K562 (cell line): Measurements from ENCODE around the gene VSIG4. TPM values are rescaled to one million over a fixed set of nuclear protein-coding genes. Genes with fewer than 3 reads are reported as not detected.

Source experiments
- E2F3 ChIP-seq: fragments of 250-450 bp; sonication (Bioruptor Pico); IDR thresholded peaks from 2 replicates; pipeline ENCODE4 v1.4.0; 2020; ENCODE audit warnings: mild to moderate bottlenecking
- FOXK2 ChIP-seq, 2 experiments: fragments of 450-650 bp; IDR thresholded peaks in 1 of 2; conservative IDR thresholded peaks in 1 of 2; 2 replicates each; pipeline ENCODE4 v1.6.1; 2016; ENCODE audit warnings: low read depth in 2 of 2, mild to moderate bottlenecking in 1 of 2
- HMGN3 ChIP-seq: IDR thresholded peaks from 2 replicates; pipeline ENCODE4 v1.6.1; 2011; ENCODE audit warnings: borderline replicate concordance, low read depth, mild to moderate bottlenecking, mixed read lengths, low read length; ENCODE audit not compliant: insufficient read length; ENCODE audit errors: extremely low read depth
- MAFF ChIP-seq: IDR thresholded peaks from 2 replicates; pipeline ENCODE4 v1.6.1; 2012; ENCODE audit warnings: low read length, improper control_type of control experiment
- RBM34 ChIP-seq: fragments of 200-400 bp; formaldehyde crosslinking; IDR thresholded peaks from 2 replicates; pipeline ENCODE4 v1.6.1; 2018; ENCODE audit warnings: low read length, borderline replicate concordance; ENCODE audit not compliant: insufficient read depth
- SP2 ChIP-seq: IDR thresholded peaks from 2 replicates; pipeline ENCODE4 v1.6.1; 2011; ENCODE audit warnings: mild to moderate bottlenecking, low read depth, low read length, moderate library complexity; ENCODE audit not compliant: poor library complexity, severe bottlenecking; ENCODE audit errors: extremely low read depth
- ZNF445 ChIP-seq: fragments of 250-450 bp; sonication (Bioruptor Pico); IDR thresholded peaks from 2 replicates; pipeline ENCODE4 v1.4.0; 2020; ENCODE audit warnings: low read depth, mild to moderate bottlenecking, moderate library complexity
- ZSCAN29 ChIP-seq: fragments of 450-650 bp; IDR thresholded peaks from 2 replicates; pipeline ENCODE4 v1.6.1; 2017
- polyA plus RNA-seq, 8 experiments: library from polyadenylated mRNA; depleted of rRNA in 4 of 8; stranded (reverse) in 5 of 8; unstranded in 3 of 8; fragments of >200 nt; fragmentation: Nextera tagmentation in 2 of 8; fragmentation: Illumina TruSeq in 1 of 8; extraction: Ambion mirVana in 2 of 8; extraction: Trizol in 1 of 8; gene quantifications; 2 replicates each; pipeline versions ENCODE4 v1.2.1 to v1.2.3, GENCODE V29; 2011 to 2014; ENCODE audit warnings: inconsistent platforms in 1 of 8, missing spikeins in 1 of 8
- total RNA-seq, 7 experiments: library from RNA; depleted of rRNA in 6 of 7; stranded (reverse); fragments of >200 nt in 6 of 7; fragmentation: Illumina TruSeq in 2 of 7; extraction: Trizol in 2 of 7; gene quantifications; 2 replicates each; pipeline versions ENCODE4 v1.2.1 to v1.2.3, GENCODE V29; 2011 to 2021; ENCODE audit warnings: low replicate concordance in 1 of 7
- TF ChIP-seq, protein P1 (sequence below): fragments of 450-650 bp; IDR thresholded peaks from 2 replicates; pipeline ENCODE4 v1.7.0; 2016; ENCODE audit warnings: borderline replicate concordance
- TF ChIP-seq, protein P2 (sequence below): fragments of 200-800 bp; sonication (Bioruptor generic); IDR thresholded peaks from 2 replicates; pipeline ENCODE4 v1.6.1; 2017; ENCODE audit warnings: missing genetic modification characterization, missing compliant biosample characterization
- TF ChIP-seq, protein P3 (sequence below): fragments of 450-650 bp; formaldehyde crosslinking; IDR thresholded peaks from 2 replicates; pipeline ENCODE4 v1.4.0; 2020; ENCODE audit warnings: mild to moderate bottlenecking, moderate library complexity
- TF ChIP-seq, protein P4 (sequence below): sonication (generic); formaldehyde crosslinking; IDR thresholded peaks from 2 replicates; pipeline ENCODE4 v1.8.0; 2022; ENCODE audit warnings: mild to moderate bottlenecking, missing genetic modification reagents
- TF ChIP-seq, protein P5 (sequence below): sonication (generic); formaldehyde crosslinking; IDR thresholded peaks from 2 replicates; pipeline ENCODE4 v1.8.0; 2023; ENCODE audit warnings: mild to moderate bottlenecking, missing genetic modification reagents

The VSIG4 gene
- total and polyA plus RNA-seq, 9 of the 15 experiments (the other 6 are each of a cell fraction or from before 2014, with no cell fraction given): 0.22 to 1.6 (median 0.46) TPM; not detected in 1

DNA sequence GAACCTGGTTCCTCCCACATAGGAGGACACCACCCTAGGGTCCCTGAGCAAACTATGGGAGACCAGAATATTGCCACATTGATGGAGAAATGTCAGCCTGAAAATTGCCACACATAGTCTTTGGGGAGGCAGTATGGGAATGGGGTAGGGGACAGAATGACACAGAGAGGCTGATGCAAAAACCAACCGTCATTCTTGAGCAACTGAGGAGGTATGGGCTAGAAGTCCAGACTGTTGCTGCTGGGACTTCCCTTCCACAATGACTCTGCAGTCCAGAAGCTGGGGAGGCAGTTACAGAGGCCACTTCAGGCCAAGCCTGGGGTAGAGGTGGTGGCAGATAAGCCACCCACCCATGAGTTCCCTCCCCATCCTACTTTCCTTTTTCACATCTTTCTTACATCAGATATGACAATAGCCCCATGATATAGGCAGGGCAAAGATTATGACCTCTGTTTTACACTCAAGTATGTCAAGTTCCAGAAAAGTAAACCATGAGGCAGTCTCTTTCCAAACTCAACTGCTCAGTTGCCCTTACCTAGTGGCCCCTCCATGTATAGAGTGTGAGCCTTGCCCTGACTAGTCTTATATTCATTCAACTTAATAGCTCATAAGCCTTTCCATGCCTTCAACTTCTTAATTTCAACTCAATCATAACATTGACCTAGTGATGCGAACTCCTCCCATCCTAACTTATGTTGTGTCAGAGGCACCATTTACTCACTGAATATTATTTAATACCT, 41.7 kb downstream of the VSIG4 start (continued):
- TF ChIP-seq RBM34 (no peak), ZSCAN29 (no peak), SP2 (no peak), E2F3 (CRISPR knock-in tag) (no peak), FOXK2 (conservative IDR thresholded peaks at IDR 0.05 in 1 of 2, IDR thresholded peaks at IDR 0.05 in 1 of 2; ENCODE audit: low read depth in 2 of 2) (peak; percentile 48 to 68; a peak in 3 of 4 replicates), HMGN3 (peak; percentile 87), ZNF445 (CRISPR knock-in tag) (no peak), MAFF (peak; percentile 91)
- TF ChIP-seq, protein P1, sequence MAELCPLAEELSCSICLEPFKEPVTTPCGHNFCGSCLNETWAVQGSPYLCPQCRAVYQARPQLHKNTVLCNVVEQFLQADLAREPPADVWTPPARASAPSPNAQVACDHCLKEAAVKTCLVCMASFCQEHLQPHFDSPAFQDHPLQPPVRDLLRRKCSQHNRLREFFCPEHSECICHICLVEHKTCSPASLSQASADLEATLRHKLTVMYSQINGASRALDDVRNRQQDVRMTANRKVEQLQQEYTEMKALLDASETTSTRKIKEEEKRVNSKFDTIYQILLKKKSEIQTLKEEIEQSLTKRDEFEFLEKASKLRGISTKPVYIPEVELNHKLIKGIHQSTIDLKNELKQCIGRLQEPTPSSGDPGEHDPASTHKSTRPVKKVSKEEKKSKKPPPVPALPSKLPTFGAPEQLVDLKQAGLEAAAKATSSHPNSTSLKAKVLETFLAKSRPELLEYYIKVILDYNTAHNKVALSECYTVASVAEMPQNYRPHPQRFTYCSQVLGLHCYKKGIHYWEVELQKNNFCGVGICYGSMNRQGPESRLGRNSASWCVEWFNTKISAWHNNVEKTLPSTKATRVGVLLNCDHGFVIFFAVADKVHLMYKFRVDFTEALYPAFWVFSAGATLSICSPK: no peak
- TF ChIP-seq, protein P2, sequence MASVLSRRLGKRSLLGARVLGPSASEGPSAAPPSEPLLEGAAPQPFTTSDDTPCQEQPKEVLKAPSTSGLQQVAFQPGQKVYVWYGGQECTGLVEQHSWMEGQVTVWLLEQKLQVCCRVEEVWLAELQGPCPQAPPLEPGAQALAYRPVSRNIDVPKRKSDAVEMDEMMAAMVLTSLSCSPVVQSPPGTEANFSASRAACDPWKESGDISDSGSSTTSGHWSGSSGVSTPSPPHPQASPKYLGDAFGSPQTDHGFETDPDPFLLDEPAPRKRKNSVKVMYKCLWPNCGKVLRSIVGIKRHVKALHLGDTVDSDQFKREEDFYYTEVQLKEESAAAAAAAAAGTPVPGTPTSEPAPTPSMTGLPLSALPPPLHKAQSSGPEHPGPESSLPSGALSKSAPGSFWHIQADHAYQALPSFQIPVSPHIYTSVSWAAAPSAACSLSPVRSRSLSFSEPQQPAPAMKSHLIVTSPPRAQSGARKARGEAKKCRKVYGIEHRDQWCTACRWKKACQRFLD: peak; percentile 63; the same call in 1 of the 2 replicates
- TF ChIP-seq, protein P3, sequence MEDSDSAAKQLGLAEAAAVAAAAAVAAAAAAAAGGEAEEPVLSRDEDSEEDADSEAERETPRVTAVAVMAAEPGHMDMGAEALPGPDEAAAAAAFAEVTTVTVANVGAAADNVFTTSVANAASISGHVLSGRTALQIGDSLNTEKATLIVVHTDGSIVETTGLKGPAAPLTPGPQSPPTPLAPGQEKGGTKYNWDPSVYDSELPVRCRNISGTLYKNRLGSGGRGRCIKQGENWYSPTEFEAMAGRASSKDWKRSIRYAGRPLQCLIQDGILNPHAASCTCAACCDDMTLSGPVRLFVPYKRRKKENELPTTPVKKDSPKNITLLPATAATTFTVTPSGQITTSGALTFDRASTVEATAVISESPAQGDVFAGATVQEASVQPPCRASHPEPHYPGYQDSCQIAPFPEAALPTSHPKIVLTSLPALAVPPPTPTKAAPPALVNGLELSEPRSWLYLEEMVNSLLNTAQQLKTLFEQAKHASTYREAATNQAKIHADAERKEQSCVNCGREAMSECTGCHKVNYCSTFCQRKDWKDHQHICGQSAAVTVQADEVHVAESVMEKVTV (CRISPR knock-in tag): no peak
- TF ChIP-seq, protein P4, sequence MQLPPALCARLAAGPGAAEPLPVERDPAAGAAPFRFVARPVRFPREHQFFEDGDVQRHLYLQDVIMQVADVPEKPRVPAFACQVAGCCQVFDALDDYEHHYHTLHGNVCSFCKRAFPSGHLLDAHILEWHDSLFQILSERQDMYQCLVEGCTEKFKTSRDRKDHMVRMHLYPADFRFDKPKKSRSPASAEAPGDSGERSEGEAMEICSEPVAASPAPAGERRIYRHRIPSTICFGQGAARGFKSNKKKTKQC: no peak
- TF ChIP-seq, protein P5, sequence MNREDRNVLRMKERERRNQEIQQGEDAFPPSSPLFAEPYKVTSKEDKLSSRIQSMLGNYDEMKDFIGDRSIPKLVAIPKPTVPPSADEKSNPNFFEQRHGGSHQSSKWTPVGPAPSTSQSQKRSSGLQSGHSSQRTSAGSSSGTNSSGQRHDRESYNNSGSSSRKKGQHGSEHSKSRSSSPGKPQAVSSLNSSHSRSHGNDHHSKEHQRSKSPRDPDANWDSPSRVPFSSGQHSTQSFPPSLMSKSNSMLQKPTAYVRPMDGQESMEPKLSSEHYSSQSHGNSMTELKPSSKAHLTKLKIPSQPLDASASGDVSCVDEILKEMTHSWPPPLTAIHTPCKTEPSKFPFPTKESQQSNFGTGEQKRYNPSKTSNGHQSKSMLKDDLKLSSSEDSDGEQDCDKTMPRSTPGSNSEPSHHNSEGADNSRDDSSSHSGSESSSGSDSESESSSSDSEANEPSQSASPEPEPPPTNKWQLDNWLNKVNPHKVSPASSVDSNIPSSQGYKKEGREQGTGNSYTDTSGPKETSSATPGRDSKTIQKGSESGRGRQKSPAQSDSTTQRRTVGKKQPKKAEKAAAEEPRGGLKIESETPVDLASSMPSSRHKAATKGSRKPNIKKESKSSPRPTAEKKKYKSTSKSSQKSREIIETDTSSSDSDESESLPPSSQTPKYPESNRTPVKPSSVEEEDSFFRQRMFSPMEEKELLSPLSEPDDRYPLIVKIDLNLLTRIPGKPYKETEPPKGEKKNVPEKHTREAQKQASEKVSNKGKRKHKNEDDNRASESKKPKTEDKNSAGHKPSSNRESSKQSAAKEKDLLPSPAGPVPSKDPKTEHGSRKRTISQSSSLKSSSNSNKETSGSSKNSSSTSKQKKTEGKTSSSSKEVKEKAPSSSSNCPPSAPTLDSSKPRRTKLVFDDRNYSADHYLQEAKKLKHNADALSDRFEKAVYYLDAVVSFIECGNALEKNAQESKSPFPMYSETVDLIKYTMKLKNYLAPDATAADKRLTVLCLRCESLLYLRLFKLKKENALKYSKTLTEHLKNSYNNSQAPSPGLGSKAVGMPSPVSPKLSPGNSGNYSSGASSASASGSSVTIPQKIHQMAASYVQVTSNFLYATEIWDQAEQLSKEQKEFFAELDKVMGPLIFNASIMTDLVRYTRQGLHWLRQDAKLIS (CRISPR knock-in tag): peak; percentile 61; the same call in 1 of the 2 replicates
